IPS-15b (cell line): Measurements from ENCODE around the gene PCDHA6.
"Not testable (repeated sequence)": the region's sequence is repeated elsewhere in the genome, so short reads cannot be mapped to it uniquely, and the experiment has no call there.

Experiments
- H3K27me3 ChIP-seq: one replicate; pipeline ENCODE4 v1.6.1; 2013; ENCODE audit warnings: low read length; ENCODE audit not compliant: control insufficient read depth, insufficient read depth
- H3K36me3 ChIP-seq: one replicate; pipeline ENCODE4 v1.6.1; 2013; ENCODE audit warnings: low read length; ENCODE audit not compliant: control insufficient read depth, insufficient read depth
- H3K4me1 ChIP-seq: one replicate; pipeline ENCODE4 v1.6.1; 2013; ENCODE audit warnings: mild to moderate bottlenecking, low read length; ENCODE audit not compliant: control insufficient read depth, insufficient read depth
- H3K4me3 ChIP-seq: one replicate; pipeline ENCODE4 v1.5.1; 2013; ENCODE audit warnings: low read depth, low read length
- H3K9ac ChIP-seq: one replicate; pipeline ENCODE4 v1.6.1; 2013; ENCODE audit warnings: low read depth, mild to moderate bottlenecking, low read length
- H3K9me3 ChIP-seq: one replicate; pipeline ENCODE4 v1.6.1; 2013; ENCODE audit warnings: mild to moderate bottlenecking, low read length; ENCODE audit not compliant: control insufficient read depth, insufficient read depth

PCDHA6 gene

DNA sequence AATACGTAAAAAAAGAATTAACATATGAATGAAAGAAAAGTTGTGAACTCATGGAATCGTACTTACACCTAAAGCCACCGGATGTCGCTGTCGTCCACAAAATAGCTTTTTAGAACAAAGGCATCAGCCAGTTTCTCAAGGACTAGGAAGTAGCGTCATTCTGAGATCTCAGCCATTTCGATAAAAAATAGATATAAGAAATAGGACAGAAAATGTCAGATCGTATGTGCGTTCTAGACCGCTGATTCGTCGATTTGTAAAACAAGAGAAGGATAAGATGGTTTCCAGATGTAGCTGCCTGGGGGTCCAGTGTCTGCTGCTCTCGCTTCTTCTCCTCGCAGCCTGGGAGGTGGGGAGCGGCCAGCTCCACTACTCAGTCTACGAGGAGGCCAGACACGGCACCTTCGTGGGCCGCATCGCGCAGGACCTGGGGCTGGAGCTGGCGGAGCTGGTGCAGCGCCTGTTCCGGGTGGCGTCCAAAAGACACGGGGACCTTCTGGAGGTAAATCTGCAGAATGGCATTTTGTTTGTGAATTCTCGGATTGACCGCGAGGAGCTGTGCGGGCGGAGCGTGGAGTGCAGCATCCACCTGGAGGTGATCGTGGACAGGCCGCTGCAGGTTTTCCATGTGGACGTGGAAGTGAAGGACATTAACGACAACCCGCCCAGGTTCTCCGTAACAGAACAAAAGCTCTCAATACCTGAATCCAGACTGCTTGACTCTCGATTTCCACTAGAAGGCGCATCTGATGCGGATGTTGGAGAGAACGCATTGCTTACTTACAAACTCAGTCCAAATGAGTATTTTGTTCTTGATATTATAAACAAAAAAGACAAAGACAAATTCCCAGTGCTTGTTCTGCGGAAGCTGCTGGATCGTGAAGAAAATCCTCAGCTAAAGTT is 28.3 kb downstream of the PCDHA6 start, which contains the start of gene PCDHA10:
TSS of gene PCDHA10 (plus strand) at position 126 of the 903 bp plus-strand sequence. CDS start at position 278, 152 bp downstream.
- Histone ChIP-seq H3K9me3 (no peaks in the 10 kb centered on the region), H3K27me3 (no peaks in the 10 kb centered on the region), H3K9ac (peak within 1 kb of the TSS; percentile 57), H3K4me3 (peak within 1 kb of the TSS; percentile 92), H3K36me3 (peaks cover 4% of the 10 kb centered on the region), H3K4me1 (no peaks in the 10 kb centered on the region)

DNA sequence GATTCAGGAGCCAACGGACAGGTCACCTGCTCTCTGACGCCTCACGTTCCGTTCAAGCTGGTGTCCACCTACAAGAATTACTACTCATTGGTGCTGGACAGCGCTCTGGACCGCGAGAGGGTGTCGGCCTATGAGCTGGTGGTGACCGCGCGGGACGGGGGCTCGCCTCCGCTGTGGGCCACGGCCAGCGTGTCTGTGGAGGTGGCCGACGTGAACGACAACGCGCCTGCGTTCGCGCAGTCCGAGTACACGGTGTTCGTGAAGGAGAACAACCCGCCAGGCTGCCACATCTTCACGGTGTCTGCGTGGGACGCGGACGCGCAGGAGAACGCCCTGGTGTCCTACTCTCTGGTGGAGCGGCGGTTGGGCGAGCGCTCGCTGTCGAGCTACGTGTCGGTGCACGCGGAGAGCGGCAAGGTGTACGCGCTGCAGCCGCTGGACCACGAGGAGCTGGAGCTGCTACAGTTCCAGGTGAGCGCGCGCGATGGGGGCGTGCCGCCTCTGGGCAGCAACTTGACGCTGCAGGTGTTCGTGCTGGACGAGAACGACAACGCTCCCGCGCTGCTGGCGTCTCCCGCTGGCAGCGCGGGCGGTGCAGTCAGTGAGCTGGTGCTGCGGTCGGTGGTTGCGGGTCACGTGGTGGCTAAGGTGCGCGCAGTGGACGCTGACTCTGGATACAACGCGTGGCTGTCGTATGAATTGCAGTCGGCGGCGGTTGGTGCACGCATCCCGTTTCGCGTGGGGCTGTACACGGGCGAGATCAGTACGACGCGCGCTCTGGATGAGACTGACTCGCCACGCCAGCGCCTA is 29.6 kb downstream of the PCDHA6 start:
- peaks cover 4% of the 10 kb centered on the region for H3K36me3 ChIP-seq
- no peaks in the 10 kb centered on the region for H3K27me3 ChIP-seq
- no peak overlapping the region for H3K4me3 ChIP-seq
- H3K4me1 ChIP-seq = no peaks in the 10 kb centered on the region
- H3K9ac ChIP-seq = no peak overlapping the region
- H3K9me3 ChIP-seq = no peaks in the 10 kb centered on the region

DNA sequence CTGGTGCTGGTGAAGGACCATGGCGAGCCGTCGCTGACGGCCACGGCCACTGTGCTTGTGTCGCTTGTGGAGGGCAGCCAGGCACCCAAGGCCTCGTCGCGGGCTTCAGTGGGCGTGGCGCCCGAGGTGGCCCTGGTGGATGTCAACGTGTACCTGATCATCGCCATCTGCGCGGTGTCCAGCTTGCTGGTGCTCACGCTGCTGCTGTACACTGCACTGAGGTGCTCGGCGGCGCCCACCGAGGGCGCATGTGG is 30.2 kb downstream of the PCDHA6 start:
- H3K27me3 ChIP-seq = no peaks in the 10 kb centered on the region
- peaks cover 8% of the 10 kb centered on the region for H3K36me3 ChIP-seq
- no peak overlapping the region for H3K9ac ChIP-seq
- H3K4me3 ChIP-seq = peak overlapping the region; percentile 13
- H3K9me3 ChIP-seq = no peaks in the 10 kb centered on the region
- H3K4me1 ChIP-seq = no peaks in the 10 kb centered on the region

DNA sequence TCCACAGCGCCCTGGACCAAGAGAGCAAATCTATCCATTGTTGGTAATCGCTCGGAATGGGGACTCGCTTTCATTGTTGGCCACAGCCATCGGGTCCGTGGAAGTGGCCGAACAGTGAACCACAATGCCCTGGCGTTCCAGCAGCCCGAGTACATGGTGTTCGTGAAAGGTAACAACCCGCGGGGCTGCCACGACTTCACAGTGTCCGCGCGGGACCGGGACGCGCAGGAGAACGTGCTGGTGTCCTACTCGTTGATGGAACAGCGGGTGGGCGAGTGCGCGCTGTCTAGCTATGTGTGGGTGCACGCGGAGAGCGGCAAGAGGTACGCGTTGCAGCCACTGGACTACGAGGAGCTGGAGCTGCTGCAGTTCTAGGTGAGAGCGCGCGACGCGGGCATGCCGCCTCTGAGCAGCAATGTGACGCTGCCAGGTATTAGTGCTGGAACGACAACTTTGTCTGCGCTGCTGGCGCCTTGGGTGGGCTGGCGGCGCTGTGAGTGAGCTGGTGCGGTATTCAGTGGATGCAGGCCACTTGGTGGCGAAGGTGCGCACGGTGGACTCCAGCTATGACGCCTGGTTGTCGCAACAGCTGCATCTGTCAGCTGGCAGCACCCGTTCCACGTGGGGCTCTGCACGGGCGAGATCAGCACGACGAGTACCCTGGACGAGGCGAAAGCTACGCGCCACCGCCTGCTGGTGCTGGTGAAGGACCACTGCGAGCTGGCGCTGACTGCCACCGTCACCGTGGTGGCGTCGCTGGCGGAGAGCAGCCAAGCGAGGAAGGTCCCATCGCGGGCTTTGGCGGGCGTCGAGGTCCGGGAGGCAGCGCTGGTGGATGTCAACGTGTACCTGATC is 34.9 kb downstream of the PCDHA6 start:
- H3K4me1 ChIP-seq = no peaks in the 10 kb centered on the region
- H3K27me3 ChIP-seq = no peaks in the 10 kb centered on the region
- peaks cover 10% of the 10 kb centered on the region for H3K36me3 ChIP-seq
- no peak overlapping the region for H3K4me3 ChIP-seq
- H3K9me3 ChIP-seq = no peaks in the 10 kb centered on the region
- no peak overlapping the region for H3K9ac ChIP-seq

DNA sequence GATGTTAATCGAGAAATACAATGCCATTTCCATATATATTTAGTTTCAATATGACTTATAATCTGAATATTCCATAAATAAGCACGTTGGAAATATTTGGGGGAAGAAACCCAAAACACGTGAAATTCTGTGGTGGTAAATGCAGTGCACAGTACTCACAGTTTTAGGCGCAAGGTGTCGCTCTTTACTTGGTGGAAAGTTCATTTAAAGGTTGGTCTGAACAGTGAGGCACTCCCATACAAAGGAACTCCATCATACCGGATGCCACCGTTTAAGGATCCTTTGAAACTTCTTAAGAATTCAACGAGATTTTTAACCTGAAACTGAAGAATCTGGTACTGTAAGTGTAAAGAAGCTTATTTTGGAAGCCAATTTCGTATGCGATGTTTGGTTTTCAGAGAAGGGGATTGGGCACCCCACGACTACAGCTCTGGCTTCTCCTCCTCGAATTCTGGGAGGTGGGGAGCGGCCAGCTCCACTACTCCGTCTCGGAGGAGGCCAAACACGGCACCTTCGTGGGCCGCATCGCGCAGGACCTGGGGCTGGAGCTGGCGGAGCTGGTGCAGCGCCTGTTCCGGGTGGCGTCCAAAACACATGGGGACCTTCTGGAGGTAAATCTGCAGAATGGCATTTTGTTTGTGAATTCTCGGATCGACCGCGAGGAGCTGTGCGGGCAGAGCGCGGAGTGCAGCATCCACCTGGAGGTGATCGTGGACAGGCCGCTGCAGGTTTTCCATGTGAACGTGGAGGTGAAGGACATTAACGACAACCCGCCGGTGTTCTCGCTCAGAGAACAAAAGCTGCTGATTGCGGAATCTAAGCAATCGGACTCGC is 41.2 kb downstream of the PCDHA6 start, which contains the start of gene PCDHA11:
TSS of gene PCDHA11 (plus strand) at position 237 of the 834 bp plus-strand sequence. CDS start at position 384, 147 bp downstream.
- Histone ChIP-seq H3K9me3 (no peaks in the 10 kb centered on the region), H3K36me3 (no peaks in the 10 kb centered on the region), H3K4me1 (no peaks in the 10 kb centered on the region), H3K9ac (peak within 1 kb of the TSS; percentile 0), H3K27me3 (no peaks in the 10 kb centered on the region), H3K4me3 (peak within 1 kb of the TSS; percentile 45)

DNA sequence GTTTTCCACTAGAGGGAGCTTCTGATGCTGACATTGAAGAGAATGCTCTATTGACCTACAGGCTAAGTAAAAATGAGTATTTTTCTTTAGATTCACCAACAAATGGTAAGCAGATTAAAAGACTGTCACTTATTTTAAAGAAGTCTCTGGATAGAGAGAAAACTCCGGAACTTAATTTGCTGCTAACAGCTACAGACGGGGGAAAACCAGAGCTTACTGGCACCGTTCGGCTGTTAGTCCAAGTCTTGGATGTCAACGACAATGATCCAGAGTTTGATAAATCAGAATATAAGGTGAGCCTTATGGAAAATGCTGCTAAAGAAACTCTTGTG is 41.8 kb downstream of the PCDHA6 start:
- Histone ChIP-seq H3K4me3 (peak overlapping the region; percentile 45), H3K9me3 (no peaks in the 10 kb centered on the region), H3K9ac (no peak overlapping the region), H3K4me1 (peaks cover 3% of the 10 kb centered on the region), H3K27me3 (no peaks in the 10 kb centered on the region), H3K36me3 (no peaks in the 10 kb centered on the region)

DNA sequence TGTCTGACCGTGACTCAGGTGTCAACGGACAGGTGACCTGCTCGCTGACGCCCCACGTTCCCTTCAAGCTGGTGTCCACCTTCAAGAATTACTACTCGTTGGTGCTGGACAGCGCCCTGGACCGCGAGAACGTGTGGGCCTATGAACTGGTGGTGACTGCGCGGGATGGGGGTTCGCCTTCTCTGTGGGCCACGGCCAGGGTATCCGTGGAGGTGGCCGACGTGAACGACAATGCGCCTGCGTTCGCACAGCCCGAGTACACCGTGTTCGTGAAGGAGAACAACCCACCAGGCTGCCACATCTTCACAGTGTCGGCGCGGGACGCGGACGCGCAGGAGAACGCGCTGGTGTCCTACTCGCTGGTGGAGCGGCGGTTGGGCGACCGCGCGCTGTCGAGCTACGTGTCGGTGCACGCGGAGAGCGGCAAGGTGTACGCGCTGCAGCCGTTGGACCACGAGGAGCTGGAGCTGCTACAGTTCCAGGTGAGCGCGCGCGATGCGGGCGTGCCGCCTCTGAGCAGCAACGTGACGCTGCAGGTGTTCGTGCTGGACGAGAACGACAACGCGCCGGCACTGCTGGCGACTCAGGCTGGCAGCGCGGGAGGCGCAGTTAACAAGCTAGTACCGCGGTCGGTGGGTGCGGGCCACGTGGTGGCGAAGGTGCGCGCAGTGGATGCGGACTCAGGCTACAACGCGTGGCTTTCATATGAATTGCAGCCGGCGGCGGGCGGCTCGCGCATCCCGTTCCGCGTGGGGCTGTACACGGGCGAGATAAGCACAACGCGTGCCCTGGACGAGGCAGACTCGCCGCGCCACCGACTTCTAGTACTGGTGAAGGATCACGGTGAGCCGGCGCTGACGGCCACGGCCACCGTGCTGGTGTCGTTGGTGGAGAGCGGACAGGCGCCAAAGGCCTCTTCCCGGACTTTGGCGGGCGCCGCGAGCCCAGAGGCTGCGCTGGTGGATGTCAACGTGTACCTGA is 42.8 kb downstream of the PCDHA6 start:
- no peaks in the 10 kb centered on the region for H3K27me3 ChIP-seq
- H3K4me3 ChIP-seq = no peak overlapping the region
- no peaks in the 10 kb centered on the region for H3K36me3 ChIP-seq
- H3K4me1 ChIP-seq = peaks cover 3% of the 10 kb centered on the region
- no peak overlapping the region for H3K9ac ChIP-seq
- no peaks in the 10 kb centered on the region for H3K9me3 ChIP-seq

DNA sequence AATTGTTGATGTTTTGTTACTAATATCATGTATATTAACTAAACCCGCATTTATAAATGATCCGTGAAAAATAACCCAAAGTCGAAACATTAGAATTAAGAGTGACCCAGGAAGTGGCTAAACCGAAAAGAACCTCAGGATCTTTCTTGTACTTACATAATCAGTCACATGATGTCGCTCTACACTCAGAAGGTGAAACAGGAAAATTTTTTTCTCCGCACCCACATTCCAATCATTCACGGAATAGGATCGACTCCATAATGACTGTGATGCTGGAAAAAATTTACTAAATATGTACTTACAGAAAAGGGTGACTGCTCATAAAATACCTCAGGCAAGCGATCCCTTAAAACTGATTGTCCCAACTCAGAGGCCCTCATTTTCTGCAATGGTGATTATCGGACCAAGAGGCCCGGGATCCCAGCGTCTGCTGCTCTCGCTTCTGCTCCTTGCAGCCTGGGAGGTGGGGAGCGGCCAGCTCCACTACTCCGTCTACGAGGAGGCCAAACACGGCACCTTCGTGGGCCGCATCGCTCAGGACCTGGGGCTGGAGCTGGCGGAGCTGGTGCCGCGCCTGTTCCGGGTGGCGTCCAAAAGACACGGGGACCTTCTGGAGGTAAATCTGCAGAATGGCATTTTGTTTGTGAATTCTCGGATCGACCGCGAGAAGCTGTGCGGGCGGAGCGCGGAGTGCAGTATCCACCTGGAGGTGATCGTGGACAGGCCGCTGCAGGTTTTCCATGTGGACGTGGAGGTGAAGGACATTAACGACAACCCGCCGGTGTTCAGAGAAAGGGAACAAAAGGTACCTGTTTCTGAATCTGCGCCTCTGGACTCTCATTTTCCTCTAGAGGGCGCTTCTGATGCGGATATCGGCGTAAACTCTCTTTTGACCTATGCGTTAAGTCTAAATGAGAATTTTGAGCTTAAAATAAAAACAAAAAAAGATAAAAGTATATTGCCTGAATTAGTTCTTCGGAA is 47.6 kb downstream of the PCDHA6 start, which contains the start of gene PCDHA12:
TSS of gene PCDHA12 (plus strand) at position 224 of the 981 bp plus-strand sequence. CDS start at position 389, 165 bp downstream.
- no peaks in the 10 kb centered on the region for H3K36me3 ChIP-seq
- peak within 1 kb of the TSS; percentile 60 for H3K4me3 ChIP-seq
- H3K9ac ChIP-seq = peak within 1 kb of the TSS; percentile 38
- H3K27me3 ChIP-seq = no peaks in the 10 kb centered on the region
- peaks cover 3% of the 10 kb centered on the region for H3K4me1 ChIP-seq
- H3K9me3 ChIP-seq = no peaks in the 10 kb centered on the region

DNA sequence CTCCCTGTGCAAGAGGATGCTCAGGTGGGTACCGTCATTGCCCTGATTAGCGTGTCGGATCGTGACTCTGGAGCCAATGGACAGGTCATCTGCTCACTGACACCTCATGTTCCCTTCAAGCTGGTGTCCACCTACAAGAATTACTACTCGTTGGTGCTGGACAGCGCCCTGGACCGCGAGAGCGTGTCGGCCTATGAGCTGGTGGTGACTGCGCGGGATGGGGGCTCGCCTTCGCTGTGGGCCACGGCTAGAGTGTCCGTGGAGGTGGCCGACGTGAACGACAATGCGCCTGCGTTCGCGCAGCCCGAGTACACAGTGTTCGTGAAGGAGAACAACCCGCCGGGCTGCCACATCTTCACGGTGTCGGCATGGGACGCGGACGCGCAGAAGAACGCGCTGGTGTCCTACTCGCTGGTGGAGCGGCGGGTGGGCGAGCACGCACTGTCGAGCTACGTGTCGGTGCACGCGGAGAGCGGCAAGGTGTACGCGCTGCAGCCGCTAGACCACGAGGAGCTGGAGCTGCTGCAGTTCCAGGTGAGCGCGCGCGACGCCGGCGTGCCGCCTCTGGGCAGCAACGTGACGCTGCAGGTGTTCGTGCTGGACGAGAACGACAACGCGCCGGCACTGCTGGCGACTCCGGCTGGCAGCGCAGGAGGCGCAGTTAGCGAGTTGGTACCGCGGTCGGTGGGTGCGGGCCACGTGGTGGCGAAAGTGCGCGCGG is 48.9 kb downstream of the PCDHA6 start:
- H3K4me1 ChIP-seq, H3K4me3 ChIP-seq, H3K9ac ChIP-seq, H3K27me3 ChIP-seq, H3K36me3 ChIP-seq, H3K9me3 ChIP-seq: not testable (repeated sequence)
